Measurements from ENCODE around the gene SOAT2.

GRCh38 chr12:53079226-53080117 lies 23.8 kb upstream of the SOAT2 start, which contains the start of gene SPRYD3:
- TF ChIP-seq CTCF (IDR thresholded peaks at IDR 0.05) (peak in 1 of 6 experiments; percentile 11), POLR2A (IDR thresholded peaks at IDR 0.05) (peak in 3 of 4 donors; percentile 84 to 96 (median 88)), POLR2AphosphoS5 (IDR thresholded peaks at IDR 0.05) (peak; percentile 83 to 90), EP300 (IDR thresholded peaks at IDR 0.05) (no peak)
